HL-60 (cell line): ENCODE results near the gene ALDH9A1.
"Not testable (repeated sequence)": the region's sequence is repeated elsewhere in the genome, so short reads cannot be mapped to it uniquely, and the experiment has no call there.

Experiments used
- CTCF ChIP-seq: IDR thresholded peaks from one replicate; pipeline ENCODE4 v1.5.1; 2011; ENCODE audit warnings: low read length, control low read depth, inconsistent platforms; ENCODE audit not compliant: insufficient read depth
- GABPA ChIP-seq: IDR thresholded peaks from 2 replicates; pipeline ENCODE4 v1.6.1; 2012; ENCODE audit warnings: low read depth
- POLR2AphosphoS5 ChIP-seq: IDR thresholded peaks from 2 replicates; pipeline ENCODE4 v1.6.1; 2012; ENCODE audit warnings: low read depth
- REST ChIP-seq: IDR thresholded peaks from 2 replicates; pipeline ENCODE4 v1.6.1; 2012; ENCODE audit warnings: low read depth; ENCODE audit not compliant: insufficient replicate concordance

- TF ChIP-seq GABPA, REST, CTCF, POLR2AphosphoS5: not testable (repeated sequence)
Observed at GRCh38 chr1:165744913-165745312, 46.6 kb upstream of the ALDH9A1 start.
